GM21447 (cell line): Measurements from ENCODE around the gene CD7.

Experiments used
- ATAC-seq: cut with Tn5 transposase; IDR thresholded peaks from one replicate; pipeline ENCODE4 v1.9.1; 2021; ENCODE audit not compliant: unreplicated experiment

The CD7 gene

GRCh38 chr17:82329683-82330321, 12.4 kb upstream of the CD7 start:
- ATAC-seq, result no peak

- ATAC-seq, result no peak
These were observed 11.6 kb upstream of the CD7 start for GRCh38 chr17:82328994-82329507.

GRCh38 chr17:82328141-82328993, 11.0 kb upstream of the CD7 start:
- no peak for ATAC-seq

GRCh38 chr17:82327757-82328140, 10.3 kb upstream of the CD7 start:
- ATAC-seq, result no peak

GRCh38 chr17:82327289-82327688, 9.9 kb upstream of the CD7 start:
- ATAC-seq, result no peak

- ATAC-seq, result no peak
These were observed 8.1 kb upstream of the CD7 start for GRCh38 chr17:82325286-82326180.

GRCh38 chr17:82324566-82325285, 7.3 kb upstream of the CD7 start:
- no peak for ATAC-seq

GRCh38 chr17:82323514-82324234, 6.3 kb upstream of the CD7 start:
- no peak for ATAC-seq

- no peak for ATAC-seq
These were observed 5.4 kb upstream of the CD7 start for GRCh38 chr17:82322526-82323453.

GRCh38 chr17:82321947-82322466, 4.6 kb upstream of the CD7 start:
- no peak for ATAC-seq

- no peak for ATAC-seq
These were observed 3.8 kb upstream of the CD7 start for GRCh38 chr17:82320956-82321927.

GRCh38 chr17:82320140-82320840, 2.9 kb upstream of the CD7 start:
- no peak for ATAC-seq

GRCh38 chr17:82319619-82320062, 2.2 kb upstream of the CD7 start:
- no peak for ATAC-seq

GRCh38 chr17:82318772-82319606, 1.6 kb upstream of the CD7 start:
- ATAC-seq, result no peak

- no peak for ATAC-seq
These were observed 726 bp upstream of the CD7 start for GRCh38 chr17:82318169-82318498.
